Measurements from ENCODE around the gene SPPL2C.

DNA sequence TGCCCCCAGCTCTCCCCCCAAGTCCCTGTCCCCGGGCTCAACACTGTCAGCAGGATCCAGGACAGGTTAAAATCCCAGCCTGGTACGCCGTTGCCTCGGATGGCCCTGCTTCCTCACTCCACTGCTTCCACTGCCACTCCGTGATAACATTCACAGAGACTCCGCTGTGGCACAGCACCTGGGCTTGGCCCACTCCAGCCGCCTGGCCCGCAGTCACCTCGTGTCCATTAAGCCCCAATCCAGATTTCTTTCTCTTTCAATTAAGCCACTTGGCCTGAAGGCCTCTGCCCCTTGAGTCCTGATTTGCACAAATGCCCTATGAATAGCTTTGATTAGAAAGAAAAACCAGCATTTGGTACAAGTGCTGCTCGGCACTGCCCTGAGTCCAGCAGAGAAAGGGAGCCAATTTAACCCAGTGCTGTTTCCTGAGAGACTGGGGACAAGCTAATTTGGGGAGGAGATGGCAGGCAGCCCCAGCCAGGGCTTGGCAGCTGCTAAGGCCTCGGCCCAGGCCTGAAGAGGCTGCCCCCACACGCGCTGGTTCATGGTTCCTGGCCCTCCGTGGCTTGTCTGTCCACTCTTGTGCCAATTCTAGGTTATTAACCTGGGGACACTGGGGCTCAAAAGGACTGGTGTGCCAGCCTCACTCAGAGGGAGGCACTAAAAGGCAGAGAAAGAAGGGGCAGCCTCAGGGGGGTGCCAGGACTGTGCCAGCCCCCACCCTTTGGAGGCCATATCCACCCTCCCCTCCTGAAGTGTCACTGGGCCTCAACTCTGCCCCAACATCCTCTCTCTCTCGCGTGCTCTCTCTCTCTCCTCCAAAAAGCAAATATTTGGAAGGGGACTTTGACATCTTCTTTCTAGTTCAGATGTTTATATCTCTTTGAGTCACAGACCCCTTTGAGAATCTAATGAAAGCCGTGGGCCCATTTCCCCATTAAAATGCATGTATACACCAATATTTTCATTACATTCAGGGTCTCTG lies 29.8 kb upstream of the SPPL2C start:
- TF ChIP-seq CTCF (IDR thresholded peaks at IDR 0.05), result no peak
- no peak for TF ChIP-seq POLR2A (IDR thresholded peaks at IDR 0.05)
